GM12864 (cell line): ENCODE data around the gene UGP2.
"Not testable (repeated sequence)": the region's sequence is repeated elsewhere in the genome, so short reads cannot be mapped to it uniquely, and the experiment has no call there.

Source experiments
- DNase-seq: peaks from one replicate; pipeline ENCODE4 v3.0.0-alpha.2; 2011; ENCODE audit warnings: low read depth
- H3K4me3 ChIP-seq: 2 replicates; pipeline ENCODE4 v1.5.1; 2011; ENCODE audit warnings: mild to moderate bottlenecking, low read depth, low read length, control low read depth
- TF ChIP-seq, protein P1 (sequence below): IDR thresholded peaks from 2 replicates; pipeline ENCODE4 v1.5.1; 2011; ENCODE audit warnings: low read depth, mild to moderate bottlenecking, moderate library complexity, low read length, control low read depth, inconsistent platforms; ENCODE audit errors: missing control alignments

Gene UGP2

DNA sequence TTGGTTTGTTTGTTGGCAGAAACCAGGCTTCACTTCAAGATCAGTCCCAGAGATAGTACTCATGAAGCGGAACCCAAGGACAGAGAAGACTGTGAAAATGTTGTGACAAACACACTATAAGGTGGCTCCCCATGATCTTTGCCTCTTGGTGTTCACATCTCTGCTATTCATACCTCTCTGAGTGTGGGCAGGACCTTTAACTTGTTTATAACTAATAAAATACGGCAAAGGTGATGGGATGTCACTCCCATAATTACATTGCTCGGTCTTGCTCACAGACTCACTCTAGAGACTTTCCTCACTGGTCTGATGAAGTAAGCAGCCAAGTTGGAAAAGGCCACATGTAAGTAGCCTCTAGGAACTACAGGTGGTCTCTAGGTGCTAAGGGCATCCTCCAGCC is 30.6 kb upstream of the UGP2 start:
- H3K4me3 ChIP-seq, result no peak overlapping the region
- no peak for DNase-seq
- TF ChIP-seq, protein P1, sequence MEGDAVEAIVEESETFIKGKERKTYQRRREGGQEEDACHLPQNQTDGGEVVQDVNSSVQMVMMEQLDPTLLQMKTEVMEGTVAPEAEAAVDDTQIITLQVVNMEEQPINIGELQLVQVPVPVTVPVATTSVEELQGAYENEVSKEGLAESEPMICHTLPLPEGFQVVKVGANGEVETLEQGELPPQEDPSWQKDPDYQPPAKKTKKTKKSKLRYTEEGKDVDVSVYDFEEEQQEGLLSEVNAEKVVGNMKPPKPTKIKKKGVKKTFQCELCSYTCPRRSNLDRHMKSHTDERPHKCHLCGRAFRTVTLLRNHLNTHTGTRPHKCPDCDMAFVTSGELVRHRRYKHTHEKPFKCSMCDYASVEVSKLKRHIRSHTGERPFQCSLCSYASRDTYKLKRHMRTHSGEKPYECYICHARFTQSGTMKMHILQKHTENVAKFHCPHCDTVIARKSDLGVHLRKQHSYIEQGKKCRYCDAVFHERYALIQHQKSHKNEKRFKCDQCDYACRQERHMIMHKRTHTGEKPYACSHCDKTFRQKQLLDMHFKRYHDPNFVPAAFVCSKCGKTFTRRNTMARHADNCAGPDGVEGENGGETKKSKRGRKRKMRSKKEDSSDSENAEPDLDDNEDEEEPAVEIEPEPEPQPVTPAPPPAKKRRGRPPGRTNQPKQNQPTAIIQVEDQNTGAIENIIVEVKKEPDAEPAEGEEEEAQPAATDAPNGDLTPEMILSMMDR, result no peak

DNA sequence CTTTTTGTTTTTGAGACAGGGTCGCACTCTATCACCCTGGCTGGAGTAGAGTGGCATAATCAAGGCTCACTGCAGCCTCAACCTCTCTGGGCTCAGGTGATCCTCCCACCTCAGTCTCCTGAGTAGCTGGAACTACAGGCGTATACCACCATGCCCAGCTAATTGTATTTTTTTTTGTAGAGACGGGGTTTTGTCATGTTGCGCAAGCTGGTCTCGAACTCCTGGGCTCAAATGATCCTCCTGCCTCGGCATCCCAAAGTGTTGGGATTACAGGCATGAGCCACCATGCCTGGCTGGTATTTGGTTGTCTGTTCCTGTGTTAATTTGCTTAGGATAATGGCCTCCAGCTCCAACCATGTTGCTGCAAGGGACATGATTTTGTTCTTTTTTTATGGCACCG is 29.8 kb upstream of the UGP2 start:
- DNase-seq, H3K4me3 ChIP-seq: not testable (repeated sequence)

DNA sequence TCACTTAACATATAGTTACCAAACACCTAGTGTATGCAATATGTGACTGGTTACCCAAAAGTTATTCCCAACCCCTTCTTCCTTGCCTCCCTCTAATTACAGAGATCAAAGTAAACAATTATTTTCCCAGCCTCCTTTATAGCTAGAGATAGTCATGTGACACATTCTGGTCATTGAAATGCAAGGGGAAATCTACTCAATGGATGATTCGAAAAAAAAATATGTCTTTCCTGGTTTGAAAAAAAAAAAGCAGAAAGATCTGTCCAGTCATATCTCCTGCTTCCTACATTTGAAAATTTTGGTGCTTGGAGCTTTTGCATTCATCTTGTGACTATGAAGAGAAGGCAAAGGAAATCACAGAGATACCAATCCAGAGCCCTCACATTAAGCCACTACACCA is 27.6 kb upstream of the UGP2 start:
- no peak for DNase-seq
- TF ChIP-seq, protein P1, result no peak

DNA sequence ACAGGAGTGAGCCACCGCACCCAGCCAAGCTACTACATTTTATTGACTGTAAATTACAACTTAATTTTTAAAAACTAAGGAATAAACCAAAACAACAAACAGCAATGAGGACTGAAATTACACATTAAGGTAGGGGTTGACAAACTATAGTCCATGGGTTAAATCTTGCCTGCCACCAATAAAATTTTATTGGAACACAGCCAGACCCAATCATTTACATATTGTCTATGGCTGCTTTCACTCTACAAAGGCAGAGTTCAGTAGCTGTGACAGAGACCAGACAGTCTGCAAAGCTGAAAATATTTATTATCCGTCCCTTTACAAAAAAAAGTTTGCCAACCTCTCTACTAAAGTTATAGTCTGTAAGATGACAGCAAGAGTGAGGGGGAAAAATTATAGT is 24.3 kb upstream of the UGP2 start:
- TF ChIP-seq, protein P1, result no peak
- no peak for DNase-seq
- no peak overlapping the region for H3K4me3 ChIP-seq

More for the DNA sequence above, 27.6 kb upstream of the UGP2 start:
- H3K4me3 ChIP-seq, result no peak overlapping the region

DNA sequence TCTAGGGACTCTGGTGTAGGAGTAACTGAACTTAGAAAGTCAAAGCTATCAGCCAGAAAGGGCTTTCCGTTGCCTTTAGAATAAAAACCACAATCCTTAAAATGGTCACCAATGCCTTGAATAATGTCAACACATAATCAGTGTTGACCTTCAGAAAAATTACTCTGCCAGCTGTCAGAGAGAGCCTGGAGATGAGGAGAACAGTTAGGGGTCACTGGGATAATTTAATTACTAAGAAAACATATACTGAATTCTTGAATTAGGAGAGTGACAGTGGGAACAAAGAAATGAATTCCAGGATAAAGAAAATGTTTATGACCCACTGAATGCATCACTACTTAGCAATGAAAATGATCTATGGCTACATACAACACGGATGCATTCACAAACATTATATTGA is 23.4 kb upstream of the UGP2 start:
- no peak for DNase-seq
- TF ChIP-seq, protein P1, result no peak
- H3K4me3 ChIP-seq, result no peak overlapping the region

DNA sequence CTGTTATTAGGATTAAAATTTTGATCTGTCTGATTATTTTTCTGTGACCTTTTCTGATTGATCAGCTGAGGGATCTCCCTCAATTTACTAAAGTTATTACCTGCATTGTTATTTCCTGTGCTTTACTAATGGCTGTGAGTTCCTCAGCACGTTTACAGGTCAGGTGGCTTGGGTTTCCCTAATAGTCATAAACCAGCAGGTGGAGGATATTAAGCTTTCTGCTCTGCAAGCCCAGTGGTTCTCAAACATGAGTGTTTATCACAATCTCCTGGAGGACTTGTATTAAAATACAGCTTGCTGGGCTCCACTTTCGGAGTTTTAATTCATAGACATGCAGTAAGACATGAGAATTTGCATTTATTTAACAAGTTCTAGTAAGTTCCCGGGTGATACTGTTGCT is 22.4 kb upstream of the UGP2 start:
- H3K4me3 ChIP-seq, result no peak overlapping the region
- DNase-seq, result no peak
- TF ChIP-seq, protein P1, result no peak

DNA sequence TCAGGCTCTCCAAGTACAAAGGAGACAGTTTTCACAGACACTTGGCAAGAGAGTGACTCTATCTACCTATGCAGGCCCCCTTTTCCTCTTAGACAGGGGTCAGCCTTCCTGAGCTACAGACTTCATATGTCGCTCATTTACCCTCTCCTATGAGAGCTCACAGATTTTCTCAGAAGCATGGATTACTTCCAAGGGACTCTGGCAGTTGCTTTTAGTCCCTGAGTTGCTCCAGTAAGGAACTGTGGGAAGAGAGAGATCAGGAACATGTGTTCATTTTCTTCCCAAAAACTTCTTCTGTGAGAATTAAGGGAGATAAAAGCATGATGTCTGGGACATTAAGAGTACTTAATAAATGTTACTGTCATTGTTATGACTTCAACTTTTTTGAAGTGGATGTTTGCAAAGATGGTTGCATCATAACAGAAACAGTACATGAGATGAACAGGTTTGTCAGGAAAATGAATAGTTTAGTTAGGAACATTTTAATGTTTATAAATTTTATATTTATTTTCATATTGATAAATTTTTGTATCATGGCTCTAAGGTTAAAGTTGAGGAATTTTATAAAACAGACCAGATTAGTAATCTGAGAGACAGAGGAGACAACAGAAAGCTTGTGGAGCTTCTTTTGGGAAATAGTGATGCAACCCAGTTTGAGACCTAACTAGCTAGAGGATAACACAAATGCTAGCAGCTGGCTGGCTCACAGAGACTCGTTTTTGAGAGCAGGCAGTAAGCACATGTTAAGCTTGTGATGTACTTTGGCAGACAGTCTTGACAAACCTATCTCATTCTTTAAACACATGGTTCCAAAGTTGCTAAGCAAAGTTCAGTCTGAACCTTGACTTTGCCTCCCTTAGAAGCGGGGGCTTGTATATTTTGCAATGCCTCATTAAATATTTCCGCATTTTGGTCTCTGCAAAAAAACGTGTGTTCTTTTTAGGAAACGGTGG is 21.7 kb upstream of the UGP2 start:
- no peak for DNase-seq
- H3K4me3 ChIP-seq, result no peak overlapping the region
- TF ChIP-seq, protein P1, result no peak
